ENCODE data around the gene OS9.
A peak's percentile ranks its signal among the peaks of the same experiment; 100 is the strongest.

Gene OS9

DNA sequence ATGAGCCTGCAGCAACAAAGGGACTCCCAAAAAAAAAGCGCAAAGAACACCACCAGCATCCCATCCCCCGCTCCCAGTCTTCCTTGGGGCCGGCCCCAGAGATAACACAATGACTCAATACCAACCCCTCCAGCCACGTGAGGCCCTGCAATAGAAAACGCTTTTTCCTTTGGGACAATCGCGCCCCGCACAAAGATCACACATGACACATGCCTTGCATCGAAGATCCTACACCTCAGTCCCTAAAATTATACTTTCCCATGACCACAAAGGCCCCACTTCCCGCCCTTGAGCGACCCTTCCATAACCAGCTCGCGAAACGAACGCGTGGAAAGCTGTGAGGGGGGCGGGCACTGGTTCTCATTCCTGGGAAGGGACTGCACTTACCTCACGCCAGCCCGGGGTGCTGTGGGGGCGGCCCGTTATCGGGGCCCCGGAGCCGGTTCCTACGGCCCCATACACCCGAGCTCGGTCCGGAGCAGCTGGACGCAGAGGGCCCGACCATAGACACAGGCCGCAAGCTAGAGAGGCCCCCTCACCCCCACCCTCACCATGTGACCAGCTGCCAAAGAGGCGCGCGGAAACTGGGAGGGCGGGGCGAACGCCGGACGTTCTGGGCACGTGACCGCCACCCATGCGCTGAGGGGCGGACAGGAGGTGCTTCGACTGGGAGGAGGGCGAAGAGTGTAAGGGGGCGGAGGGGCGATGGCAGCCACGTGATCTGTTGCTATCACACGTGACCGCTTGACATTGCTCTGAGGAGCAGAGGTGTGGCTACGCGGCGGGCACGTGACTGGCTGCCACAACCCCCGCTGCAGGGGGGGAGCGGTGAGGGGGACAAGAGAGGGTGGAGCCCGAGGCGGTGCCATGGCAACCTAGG, 58.1 kb downstream of the OS9 start, which contains the start of gene CDK4:
CDK4 (minus strand) TSS at position 523 of the 880 bp plus-strand sequence. CDS start 593 bp downstream, outside the sequence.
- TF ChIP-seq, protein P1, sequence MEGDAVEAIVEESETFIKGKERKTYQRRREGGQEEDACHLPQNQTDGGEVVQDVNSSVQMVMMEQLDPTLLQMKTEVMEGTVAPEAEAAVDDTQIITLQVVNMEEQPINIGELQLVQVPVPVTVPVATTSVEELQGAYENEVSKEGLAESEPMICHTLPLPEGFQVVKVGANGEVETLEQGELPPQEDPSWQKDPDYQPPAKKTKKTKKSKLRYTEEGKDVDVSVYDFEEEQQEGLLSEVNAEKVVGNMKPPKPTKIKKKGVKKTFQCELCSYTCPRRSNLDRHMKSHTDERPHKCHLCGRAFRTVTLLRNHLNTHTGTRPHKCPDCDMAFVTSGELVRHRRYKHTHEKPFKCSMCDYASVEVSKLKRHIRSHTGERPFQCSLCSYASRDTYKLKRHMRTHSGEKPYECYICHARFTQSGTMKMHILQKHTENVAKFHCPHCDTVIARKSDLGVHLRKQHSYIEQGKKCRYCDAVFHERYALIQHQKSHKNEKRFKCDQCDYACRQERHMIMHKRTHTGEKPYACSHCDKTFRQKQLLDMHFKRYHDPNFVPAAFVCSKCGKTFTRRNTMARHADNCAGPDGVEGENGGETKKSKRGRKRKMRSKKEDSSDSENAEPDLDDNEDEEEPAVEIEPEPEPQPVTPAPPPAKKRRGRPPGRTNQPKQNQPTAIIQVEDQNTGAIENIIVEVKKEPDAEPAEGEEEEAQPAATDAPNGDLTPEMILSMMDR (IDR thresholded peaks at IDR 0.05; ENCODE audit: low read depth, low read length, missing control alignments), result no peak
- H3K4me3 ChIP-seq (replicated peaks; ENCODE audit: low read depth, low read length), result peak within 1 kb of the TSS; percentile 82
- DNase-seq (ENCODE audit: extremely low read depth, low read depth), result peak; percentile 99

DNA sequence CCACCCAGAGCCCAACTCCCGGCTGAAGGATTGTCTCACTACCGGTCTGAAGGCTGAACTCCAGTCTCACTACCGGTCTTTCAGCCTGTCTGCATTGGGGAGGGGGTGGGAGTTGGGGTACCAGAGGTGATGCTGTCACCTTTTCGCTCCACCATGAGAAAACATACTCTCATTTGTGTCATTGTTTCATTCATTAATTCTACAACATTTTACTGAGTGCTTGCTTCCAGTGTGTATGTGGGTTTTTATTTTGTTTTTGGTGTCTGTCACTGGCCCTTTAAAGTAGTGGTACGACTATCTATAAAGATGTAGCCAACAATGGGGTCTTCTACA, 58.7 kb downstream of the OS9 start:
- TF ChIP-seq, protein P1 (IDR thresholded peaks at IDR 0.05; ENCODE audit: low read depth, low read length, missing control alignments), result no peak
- H3K4me3 ChIP-seq (replicated peaks; ENCODE audit: low read depth, low read length), result peak overlapping the region; percentile 17

DNA sequence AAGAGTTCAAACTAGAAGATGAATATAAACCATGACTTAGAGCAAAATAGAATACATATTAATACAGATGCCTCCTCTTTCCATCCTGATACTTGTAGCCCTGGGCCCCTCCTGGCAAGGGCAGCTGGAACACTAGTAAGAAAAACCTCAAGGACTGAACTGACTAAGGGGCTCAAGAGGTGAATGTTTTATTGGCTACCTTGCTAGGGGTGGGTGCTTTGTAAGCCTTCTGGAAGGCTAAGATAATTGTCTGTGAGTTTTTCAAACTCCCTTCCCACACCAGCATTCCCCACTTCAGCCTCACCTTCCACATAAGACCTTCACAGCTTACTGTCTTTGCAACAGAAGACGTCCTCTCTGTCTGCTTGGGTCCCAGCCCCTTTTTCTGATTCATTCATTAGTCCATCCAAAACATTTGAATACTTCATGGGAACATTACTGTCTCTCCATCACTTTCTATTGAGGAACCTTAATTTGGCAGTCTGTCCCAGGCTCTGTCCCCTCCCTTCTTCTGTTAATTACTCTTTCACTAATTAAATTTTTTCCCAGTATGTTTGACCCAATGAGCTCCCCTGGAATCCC, 59.9 kb downstream of the OS9 start:
- TF ChIP-seq, protein P1 (IDR thresholded peaks at IDR 0.05; ENCODE audit: low read depth, low read length, missing control alignments), result no peak
- no peak overlapping the region for H3K4me3 ChIP-seq (replicated peaks; ENCODE audit: low read depth, low read length)
- DNase-seq (ENCODE audit: extremely low read depth, low read depth), result no peak

More for the DNA sequence above, 58.7 kb downstream of the OS9 start:
- no peak for DNase-seq (ENCODE audit: extremely low read depth, low read depth)

DNA sequence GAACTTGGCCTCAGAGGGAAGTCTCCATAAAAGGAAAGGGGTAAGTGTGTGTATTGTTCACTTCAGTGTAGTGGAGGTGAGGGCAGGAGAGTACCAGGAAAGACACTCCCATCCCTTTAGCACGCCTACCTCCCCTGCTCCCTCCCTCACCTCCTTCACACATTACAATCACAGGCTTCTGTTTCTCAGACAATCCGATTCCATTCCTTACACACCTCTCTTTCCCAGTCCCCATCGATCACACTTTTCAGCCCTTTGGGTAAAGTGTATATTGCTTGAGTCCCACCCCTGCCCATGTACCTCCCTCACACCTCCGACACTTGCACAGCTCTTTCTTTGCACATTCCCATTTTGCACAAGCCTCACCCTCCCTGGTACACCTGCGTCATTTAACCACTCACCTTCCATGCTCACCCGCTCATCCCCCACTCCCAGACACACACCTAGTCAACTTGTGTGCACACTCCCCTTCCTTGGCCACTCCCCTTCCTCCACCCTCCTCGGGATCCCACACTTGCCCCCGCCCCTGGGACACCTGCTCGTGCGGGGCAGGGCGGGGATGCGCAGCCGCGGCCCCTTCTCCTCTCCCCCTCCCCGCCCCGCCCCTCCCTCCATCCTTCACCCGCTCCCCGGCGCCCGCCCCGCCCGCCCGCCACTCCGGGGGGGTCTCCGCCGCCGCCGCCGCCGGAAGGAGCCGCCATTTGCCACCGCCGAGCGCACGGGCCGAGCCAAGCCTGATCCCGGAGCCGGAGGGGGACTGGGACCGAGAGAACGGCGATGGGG, 60.7 kb downstream of the OS9 start, which contains the start of gene MARCHF9:
MARCHF9 (plus strand) TSS at position 693 of the 783 bp plus-strand sequence. CDS start 426 bp downstream, outside the sequence.
- peak within 1 kb of the TSS; percentile 47 for H3K4me3 ChIP-seq (replicated peaks; ENCODE audit: low read depth, low read length)
- no peak for DNase-seq (ENCODE audit: extremely low read depth, low read depth)
- TF ChIP-seq, protein P1 (IDR thresholded peaks at IDR 0.05; ENCODE audit: low read depth, low read length, missing control alignments), result no peak

DNA sequence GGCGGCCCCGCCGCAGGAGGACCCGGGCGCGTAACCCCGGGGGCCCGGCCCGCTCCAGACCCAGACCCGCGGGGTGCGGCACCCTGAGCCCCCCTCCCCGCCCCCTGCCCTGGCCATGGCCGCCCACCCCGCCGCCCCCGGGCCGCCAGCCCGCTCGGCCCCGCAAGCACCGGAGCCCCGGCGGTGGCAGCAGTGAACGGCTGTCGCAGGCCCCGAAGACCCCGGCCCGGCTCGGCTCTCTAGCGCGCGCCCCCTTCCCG, 61.2 kb downstream of the OS9 start:
- peak overlapping the region; percentile 47 for H3K4me3 ChIP-seq (replicated peaks; ENCODE audit: low read depth, low read length)
- no peak for DNase-seq (ENCODE audit: extremely low read depth, low read depth)
- TF ChIP-seq, protein P1 (IDR thresholded peaks at IDR 0.05; ENCODE audit: low read depth, low read length, missing control alignments), result no peak

DNA sequence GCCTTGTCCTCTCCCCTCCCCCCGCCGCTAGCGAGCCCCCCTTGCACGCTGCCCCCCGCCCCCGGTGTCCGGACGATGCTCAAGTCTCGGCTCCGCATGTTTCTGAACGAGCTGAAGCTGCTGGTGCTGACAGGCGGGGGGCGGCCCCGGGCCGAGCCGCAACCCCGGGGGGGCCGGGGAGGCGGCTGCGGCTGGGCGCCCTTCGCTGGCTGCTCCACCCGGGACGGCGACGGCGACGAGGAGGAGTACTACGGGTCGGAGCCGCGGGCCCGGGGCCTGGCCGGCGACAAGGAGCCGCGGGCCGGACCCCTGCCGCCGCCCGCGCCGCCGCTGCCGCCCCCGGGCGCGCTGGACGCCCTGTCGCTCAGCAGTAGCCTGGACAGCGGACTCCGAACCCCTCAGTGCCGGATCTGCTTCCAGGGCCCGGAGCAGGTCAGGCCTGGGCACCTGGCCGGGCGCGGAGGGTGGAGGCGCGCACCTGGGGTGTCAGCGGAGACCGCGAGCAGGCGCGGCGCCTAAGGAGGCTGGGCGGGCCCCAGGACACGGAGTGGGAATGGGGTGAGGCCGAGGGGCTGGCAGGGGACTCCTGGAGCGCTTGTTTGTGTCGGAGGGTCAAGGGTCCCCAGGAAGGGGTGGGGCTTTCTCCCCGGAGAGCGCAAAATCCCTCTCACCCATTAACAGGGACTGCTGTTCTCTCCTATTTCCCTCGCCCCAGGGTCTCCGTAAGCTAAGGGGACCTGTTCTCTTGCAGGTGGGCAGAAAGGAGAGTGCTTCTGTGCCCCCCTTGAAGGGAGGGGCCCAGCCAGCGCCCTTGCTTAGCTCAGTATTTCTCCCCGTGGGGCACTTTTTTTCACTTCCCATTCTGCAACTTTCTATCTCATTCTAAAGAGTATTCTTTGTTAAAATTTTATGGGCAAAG, 61.8 kb downstream of the OS9 start:
- DNase-seq (ENCODE audit: extremely low read depth, low read depth), result no peak
- TF ChIP-seq, protein P1 (IDR thresholded peaks at IDR 0.05; ENCODE audit: low read depth, low read length, missing control alignments), result no peak
- H3K4me3 ChIP-seq (replicated peaks; ENCODE audit: low read depth, low read length), result peak overlapping the region; percentile 47

Measured in HFF-Myc (cell line).